GM19238 (cell line): ENCODE data around the gene RNU7-1.
A peak's percentile ranks its signal among the peaks of the same experiment; 100 is the strongest.

ENCODE experiments used
- DNase-seq: peaks from one replicate; pipeline ENCODE4 v3.0.0; 2011; ENCODE audit warnings: low spot score; ENCODE audit not compliant: insufficient read length

The RNU7-1 gene

DNA sequence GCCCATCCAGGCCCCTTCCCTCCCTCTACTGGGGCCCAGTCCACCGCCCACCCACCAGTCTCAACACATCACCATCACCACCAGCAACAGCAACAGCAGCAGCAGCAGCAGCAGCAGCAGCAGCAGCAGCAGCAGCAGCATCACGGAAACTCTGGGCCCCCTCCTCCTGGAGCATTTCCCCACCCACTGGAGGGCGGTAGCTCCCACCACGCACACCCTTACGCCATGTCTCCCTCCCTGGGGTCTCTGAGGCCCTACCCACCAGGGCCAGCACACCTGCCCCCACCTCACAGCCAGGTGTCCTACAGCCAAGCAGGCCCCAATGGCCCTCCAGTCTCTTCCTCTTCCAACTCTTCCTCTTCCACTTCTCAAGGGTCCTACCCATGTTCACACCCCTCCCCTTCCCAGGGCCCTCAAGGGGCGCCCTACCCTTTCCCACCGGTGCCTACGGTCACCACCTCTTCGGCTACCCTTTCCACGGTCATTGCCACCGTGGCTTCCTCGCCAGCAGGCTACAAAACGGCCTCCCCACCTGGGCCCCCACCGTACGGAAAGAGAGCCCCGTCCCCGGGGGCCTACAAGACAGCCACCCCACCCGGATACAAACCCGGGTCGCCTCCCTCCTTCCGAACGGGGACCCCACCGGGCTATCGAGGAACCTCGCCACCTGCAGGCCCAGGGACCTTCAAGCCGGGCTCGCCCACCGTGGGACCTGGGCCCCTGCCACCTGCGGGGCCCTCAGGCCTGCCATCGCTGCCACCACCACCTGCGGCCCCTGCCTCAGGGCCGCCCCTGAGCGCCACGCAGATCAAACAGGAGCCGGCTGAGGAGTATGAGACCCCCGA lies 6.8 kb upstream of the RNU7-1 start:
- no peak for DNase-seq

DNA sequence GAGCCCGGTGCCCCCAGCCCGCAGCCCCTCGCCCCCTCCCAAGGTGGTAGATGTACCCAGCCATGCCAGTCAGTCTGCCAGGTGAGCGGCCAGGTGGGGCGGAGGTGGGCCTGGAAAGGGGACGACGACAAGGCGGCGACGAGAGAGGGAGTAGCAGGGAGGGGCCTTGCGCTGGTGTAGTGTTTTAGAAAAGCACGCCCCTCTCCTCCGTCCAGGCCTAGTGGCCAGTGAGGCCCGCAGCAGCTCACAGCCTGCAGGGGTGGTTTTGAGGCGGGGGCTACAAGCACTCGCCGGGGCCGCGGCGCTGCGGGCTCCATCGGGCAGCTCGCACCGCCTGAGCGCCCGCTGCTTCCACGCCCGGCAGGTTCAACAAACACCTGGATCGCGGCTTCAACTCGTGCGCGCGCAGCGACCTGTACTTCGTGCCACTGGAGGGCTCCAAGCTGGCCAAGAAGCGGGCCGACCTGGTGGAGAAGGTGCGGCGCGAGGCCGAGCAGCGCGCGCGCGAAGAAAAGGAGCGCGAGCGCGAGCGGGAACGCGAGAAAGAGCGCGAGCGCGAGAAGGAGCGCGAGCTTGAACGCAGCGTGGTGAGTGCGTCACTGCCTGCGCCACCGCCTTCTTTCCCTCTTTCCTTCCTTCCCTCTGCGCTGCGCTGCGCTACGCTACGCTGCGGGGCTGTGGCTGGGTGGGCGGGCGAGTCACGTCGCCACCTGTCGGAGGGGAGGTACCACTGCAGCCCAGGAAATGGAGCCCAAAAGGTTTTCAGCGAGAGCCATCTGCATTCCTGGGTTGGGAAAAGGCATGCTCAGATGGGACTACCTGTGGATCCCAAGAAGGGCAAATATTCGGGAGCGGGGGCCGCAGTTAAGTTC lies 5.9 kb upstream of the RNU7-1 start:
- peak; percentile 84 for DNase-seq

DNA sequence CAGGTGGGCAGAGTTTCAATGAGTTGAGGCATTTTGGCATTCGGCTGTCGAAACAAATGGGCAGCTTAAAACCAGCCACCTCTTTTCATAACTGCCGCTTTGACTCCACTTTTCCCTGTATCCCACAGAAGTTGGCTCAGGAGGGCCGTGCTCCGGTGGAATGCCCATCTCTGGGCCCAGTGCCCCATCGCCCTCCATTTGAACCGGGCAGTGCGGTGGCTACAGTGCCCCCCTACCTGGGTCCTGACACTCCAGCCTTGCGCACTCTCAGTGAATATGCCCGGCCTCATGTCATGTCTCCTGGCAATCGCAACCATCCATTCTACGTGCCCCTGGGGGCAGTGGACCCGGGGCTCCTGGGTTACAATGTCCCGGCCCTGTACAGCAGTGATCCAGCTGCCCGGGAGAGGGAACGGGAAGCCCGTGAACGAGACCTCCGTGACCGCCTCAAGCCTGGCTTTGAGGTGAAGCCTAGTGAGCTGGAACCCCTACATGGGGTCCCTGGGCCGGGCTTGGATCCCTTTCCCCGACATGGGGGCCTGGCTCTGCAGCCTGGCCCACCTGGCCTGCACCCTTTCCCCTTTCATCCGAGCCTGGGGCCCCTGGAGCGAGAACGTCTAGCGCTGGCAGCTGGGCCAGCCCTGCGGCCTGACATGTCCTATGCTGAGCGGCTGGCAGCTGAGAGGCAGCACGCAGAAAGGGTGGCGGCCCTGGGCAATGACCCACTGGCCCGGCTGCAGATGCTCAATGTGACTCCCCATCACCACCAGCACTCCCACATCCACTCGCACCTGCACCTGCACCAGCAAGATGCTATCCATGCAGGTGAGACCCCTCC lies 5.0 kb upstream of the RNU7-1 start:
- no peak for DNase-seq

DNA sequence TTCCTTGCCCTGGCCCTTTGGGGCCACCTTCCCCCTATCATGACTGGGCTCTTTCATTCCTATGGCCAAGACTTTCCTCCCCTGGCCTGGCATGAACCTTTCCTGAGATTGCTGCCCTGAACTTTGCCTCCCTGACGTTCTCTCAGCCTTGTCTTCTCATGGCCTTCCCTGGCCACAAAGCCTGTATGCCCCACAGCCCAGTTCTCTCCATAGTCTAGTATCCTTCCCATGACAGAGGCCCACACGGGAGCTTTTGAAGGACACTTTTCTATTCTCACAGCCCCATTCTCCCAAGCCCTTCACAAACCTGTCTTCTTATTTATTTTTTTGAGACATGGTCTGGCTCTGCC lies 4.5 kb upstream of the RNU7-1 start:
- DNase-seq = no peak

DNA sequence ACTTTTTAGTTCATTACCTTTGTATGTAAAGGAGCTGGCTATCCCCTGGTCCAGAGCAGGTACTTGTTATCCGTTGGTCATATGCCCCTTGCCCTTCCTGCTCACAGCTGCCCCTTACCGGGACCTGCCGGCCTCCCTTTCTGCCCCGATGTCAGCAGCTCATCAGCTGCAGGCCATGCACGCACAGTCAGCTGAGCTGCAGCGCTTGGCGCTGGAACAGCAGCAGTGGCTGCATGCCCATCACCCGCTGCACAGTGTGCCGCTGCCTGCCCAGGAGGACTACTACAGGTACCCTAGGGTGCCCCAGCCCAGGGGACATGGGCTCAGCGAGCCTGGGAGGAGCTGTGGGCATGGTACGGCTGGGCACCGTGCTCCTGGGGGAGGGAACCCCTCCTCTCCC lies 2.3 kb upstream of the RNU7-1 start:
- no peak for DNase-seq

DNA sequence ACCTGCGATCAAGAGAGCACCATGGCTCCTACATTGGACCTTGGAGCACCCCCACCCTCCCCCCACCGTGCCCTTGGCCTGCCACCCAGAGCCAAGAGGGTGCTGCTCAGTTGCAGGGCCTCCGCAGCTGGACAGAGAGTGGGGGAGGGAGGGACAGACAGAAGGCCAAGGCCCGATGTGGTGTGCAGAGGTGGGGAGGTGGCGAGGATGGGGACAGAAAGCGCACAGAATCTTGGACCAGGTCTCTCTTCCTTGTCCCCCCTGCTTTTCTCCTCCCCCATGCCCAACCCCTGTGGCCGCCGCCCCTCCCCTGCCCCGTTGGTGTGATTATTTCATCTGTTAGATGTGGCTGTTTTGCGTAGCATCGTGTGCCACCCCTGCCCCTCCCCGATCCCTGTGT lies 1.8 kb upstream of the RNU7-1 start:
- no peak for DNase-seq

DNA sequence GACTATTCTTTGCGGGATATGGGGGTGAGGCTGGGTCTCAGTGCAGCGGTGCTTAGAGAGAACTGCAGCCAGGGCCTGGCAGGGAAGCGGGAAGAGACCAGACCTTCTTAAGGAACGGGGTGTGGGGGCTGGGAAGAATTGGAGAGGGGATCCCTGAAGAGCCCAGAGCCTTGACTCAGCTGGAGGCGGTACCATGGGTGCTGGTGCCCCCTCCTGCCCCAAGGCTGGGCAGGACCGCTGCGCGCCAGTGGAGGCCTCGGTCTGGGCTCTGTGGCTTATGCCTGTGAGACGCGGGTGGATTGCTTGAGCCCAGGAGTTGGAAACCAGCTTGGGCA lies 1.3 kb upstream of the RNU7-1 start:
- DNase-seq = no peak

DNA sequence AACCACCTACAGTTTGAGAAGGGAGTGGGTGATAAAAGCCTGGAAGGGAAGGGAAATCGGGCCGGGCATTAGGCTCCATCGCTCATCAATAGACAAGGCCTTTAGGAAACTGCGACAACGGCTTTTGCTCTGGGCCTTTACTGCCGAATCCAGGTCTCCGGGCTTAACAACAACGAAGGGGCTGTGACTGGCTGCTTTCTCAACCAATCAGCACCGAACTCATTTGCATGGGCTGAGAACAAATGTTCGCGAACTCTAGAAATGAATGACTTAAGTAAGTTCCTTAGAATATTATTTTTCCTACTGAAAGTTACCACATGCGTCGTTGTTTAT lies 261 bp upstream of the RNU7-1 start:
- DNase-seq = peak; percentile 88

DNA sequence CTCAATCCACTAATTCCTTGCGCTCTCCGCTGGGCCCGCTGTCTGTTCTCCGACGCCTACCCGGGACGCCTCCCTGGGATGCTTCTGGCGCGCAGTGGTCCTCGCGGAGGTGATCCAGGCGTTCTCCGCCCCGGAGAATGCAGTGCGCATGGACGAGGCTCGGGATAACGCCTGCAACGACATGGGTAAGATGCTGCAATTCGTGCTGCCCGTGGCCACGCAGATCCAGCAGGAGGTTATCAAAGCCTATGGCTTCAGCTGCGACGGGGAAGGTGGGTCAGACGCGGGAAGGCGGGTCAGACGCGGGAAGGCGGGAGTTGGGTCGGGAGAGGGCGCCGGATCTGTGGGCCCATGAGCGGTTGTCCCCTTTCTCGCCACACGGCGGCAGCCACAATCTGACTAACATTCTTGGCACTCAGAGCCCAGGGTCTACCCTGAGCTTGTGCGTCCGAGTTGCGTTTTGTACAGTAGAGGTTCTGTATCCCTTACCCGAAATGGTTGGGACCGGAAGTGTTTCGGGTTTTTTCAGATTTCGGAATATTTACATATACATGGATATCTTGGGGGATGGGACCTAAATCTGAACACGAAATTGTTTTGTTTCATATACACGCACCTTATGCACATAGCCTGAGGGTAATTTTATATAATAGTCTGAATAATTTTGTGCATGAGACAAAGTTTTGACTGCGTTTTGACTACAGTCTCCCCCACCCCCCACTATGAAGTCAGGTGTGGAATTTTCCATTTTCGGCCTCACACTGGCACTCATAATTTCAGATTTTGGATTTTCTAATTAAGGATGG lies 968 bp downstream of the RNU7-1 start:
- DNase-seq = peak; percentile 71

DNA sequence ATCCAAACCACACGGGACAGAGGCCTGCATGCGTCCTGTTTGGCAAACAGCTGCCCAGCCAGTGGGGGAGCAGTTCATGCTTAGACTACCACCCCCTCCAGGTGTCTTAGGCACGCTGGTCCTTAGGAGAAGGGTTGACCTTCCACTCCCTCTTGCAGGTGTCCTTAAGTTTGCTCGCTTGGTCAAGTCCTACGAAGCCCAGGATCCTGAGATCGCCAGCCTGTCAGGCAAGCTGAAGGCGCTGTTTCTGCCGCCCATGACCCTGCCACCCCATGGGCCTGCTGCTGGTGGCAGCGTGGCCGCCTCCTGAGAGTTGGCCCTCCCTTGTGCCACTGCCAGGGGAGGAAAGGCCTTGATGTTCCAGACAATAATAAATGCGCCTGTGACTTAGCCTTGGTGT lies 2.0 kb downstream of the RNU7-1 start:
- DNase-seq = no peak

DNA sequence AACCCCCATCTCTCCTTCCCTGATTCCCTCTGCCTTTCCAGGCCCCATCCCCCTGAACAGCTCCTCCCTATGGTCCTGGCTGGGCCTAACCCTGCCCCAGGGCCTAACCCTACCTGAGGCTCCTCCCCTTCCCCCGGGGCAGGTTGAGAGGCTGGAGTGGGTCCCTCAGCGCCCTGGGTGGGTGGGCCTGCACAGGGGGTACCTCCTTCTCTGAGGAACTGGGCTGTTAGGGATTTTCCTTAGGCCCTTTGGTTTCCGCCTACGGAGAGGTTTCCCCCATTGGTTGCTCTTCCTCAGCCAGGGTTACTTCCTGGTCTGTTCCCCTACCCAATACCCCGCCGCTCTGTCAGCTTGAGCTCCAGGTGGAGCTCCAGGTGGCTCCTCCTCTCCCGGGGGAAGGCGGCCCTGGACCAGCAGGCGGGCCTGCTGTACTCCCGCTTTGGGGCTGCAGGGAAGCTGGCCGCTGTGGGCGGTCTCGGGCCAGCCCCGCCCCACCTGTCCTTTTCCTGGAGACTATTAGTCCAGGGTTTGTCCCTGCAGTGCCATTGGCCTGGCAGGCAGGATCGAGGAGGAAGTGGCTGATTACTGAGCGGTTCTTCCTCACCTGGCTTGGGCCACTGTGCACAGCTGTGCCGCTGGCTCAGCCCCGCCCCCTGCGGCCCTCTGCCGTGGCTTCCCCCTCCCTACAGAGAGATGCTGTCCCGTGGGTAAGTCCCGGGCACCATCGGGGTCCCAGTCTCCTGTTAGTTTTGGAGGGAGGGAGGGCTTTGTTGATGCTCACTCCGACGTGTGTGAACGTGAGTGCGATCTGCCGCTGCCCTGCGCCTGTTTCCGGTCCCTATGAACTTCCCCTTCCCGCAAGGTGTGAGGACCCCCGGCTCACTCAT lies 2.7 kb downstream of the RNU7-1 start:
- DNase-seq = no peak

DNA sequence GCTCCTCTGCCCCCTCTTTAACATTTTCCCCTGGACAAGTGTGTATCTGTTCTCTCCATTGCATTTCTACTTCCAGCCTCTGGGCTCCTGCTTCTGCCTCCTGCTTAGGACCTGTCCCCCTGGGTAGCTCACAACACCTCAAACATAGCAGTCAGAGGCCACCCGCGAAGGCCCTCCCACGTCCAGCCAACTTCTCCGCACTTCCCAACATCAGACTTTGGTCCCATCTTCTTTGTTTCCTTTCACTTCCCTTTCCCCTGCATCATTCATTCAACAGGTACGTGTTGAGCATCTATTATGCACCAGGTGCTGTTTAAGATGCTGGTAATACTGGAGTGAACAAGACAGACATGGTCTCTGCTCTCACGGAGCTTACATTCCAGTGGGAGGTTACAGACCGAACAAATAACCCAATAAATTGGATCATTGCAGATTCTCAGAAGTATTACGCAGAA lies 3.3 kb downstream of the RNU7-1 start:
- no peak for DNase-seq

DNA sequence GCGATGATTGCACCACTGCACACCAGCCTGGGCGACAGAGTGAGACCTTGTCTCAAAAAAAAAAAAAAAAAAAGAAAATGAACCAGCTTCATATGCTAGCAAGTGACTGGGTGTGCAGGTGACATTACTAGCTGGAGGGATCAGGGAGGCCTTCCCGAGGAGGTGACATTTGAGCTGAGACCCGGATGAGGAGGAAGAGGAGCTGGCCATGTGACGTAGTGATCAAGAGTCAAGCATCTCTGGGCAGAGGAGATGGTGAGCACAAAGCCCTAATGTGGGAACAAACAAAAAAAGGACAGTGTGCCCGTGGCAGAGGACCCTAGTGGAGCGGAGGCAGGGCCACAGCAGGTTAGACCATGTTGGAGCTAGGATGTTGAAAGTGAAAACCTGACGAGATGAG lies 4.0 kb downstream of the RNU7-1 start:
- no peak for DNase-seq

DNA sequence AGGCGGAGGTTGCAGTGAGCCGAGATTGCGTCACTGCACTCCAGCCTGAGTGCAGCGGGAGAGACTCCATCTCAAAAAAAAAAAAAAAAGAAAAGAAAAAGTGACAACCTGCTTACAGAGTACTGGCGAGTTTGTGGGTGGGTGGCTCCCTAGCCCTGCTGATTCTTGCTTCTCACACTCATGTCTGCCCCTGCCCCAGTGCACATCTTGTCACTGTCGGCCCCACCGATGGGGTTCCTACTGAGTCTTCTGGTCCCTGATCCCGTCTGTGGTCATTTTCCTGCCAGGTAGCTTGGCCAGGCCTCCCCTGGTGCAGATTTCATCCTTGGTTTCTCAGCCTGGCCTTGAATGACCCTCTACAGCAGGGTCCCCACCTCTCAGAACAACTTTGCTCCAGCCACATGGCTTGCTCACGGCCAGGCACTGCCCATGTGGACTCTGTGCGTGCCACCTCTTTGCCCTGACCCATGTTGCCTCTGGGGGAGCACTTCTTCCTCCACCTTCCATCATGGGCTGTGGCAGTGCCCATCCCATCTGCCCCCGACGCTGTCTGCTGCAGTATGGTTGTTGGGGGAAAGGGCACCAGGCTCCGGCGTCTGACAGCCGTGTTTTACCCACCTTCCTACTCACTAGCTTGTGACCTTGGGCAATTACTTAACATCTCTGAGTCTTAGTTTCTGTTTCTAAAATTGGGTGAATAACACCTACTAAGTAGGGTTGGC lies 5.4 kb downstream of the RNU7-1 start:
- no peak for DNase-seq

DNA sequence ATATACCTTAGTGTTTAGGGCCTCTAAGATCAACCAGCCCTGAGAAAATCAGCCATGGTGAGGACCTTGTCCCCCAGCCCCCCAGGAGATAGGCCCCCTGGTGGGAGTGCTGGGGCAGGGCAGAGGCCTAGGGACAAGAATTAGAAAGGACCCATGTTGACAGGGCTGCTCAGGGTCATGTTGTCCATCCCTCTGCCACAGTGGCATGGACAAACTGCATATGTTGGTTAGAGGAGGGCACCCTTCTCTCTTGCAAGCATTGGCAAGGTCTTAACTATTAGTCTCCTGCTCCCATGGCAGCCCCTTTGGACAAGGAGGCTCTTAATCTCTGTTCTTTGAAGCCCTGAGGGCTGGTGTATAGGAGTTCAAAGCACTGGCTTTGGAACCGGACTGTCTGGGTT lies 6.8 kb downstream of the RNU7-1 start:
- DNase-seq = no peak

DNA sequence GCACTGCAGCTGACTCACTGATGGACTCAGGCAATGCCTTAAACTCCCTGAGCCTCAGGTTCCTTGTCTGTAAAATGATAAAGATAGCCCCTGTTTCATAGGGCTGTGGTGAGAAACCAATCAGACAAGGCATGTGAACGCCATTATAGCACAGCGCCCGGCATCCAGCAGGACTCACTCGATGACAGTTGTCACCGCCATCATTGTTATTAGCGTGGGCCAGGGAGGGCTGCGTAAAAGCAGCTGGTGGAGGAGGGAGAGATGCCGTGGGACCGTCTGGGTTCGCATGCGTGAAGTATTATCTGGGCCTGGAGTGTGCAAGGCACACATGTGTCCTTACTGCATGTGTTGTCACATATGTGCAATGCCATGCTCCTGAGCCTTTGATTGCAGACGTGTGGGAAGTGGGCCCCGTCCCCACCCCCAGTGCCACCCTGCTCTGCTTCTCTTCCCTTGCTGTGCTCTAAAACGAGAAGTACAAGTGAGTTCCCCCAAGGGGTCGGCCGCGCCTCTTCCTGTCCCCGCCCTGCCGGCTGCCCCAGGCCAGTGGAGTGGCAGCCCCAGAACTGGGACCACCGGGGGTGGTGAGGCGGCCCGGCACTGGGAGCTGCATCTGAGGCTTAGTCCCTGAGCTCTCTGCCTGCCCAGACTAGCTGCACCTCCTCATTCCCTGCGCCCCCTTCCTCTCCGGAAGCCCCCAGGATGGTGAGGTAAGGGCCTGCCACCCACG lies 7.4 kb downstream of the RNU7-1 start, which contains the start of gene PTPN6:
TSS of gene PTPN6 (plus strand) at position 546 of the 730 bp plus-strand sequence. CDS start at position 703, 157 bp downstream.
- DNase-seq = no peak

DNA sequence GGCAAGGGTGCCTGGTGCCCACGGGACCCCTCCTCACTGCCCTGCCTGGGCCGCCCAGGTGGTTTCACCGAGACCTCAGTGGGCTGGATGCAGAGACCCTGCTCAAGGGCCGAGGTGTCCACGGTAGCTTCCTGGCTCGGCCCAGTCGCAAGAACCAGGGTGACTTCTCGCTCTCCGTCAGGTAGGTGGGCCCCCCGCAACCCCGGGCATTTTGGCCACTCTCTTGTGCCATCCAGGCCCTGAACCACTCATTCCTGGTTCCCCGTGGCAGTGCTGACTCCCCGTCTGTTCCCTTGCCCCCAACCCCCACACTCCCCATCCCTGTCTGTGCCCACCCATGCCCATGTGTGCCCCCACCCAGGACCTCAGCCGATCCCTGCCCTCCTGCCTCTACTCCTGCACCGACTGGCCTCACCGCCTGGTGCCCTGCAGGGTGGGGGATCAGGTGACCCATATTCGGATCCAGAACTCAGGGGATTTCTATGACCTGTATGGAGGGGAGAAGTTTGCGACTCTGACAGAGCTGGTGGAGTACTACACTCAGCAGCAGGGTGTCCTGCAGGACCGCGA lies 8.0 kb downstream of the RNU7-1 start:
- no peak for DNase-seq

DNA sequence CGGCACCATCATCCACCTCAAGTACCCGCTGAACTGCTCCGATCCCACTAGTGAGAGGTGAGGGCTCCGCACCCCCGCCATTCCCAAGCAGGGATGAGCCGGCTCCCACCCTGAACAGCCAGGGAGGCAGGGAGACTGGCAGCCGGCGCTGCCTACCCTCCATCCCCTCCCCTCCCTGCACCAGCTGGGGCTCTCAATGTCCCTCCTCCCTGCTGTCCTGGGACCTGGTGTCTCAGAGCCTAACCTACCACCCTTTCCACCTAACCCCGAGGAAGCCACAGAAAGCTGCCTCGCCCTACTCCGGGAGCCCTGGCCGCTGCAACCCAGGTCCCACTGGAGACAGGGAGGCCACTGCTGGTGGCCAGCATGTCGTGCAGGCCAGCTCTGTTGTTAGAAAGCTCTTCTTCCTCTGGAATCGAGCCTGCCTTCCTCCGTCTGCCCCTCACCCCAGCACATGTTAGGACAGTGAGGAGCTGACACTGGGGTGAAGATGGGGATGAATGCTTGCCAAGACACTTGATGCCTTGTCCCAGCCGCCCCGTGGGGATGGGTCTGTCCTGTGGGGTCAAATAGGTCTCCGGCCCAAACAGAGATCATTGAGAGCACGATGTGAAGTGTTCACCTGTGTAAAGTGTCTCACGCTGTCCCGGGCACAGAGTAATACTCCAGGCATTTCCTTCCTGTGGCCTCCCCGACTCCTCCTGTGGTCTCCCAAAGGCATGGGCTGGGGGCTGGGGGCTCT lies 8.7 kb downstream of the RNU7-1 start:
- DNase-seq = no peak
